ENCODE data around the gene PDPN. TPM values are rescaled to one million over a fixed set of nuclear protein-coding genes. Genes with fewer than 3 reads are reported as not detected.

PDPN gene
- polyA plus RNA-seq (27.5 to 110 TPM (median 29.9 TPM) in 3 replicates), polyA minus RNA-seq (15.7 to 66.3 TPM (median 23.9 TPM) in 3 replicates)
- 42.5 TPM for polyA plus RNA-seq (2011; ENCODE audit: low read depth)
- polyA plus RNA-seq (2011; cell fraction: cytosol; rRNA removed): 79.0 and 96.5 TPM in 2 replicates
- 132 and 134 TPM in 2 replicates for polyA plus RNA-seq (2011; cell fraction: nucleus; rRNA removed)
- 61.7 and 117 TPM in 2 replicates for polyA plus RNA-seq (2012; ENCODE audit: low replicate concordance)
- polyA minus RNA-seq (2011; cell fraction: cytosol; rRNA and poly(A)+ RNA removed): 37.0 TPM
- polyA minus RNA-seq (2011; cell fraction: nucleus; rRNA and poly(A)+ RNA removed): 17.3 and 46.8 TPM in 2 replicates

DNA sequence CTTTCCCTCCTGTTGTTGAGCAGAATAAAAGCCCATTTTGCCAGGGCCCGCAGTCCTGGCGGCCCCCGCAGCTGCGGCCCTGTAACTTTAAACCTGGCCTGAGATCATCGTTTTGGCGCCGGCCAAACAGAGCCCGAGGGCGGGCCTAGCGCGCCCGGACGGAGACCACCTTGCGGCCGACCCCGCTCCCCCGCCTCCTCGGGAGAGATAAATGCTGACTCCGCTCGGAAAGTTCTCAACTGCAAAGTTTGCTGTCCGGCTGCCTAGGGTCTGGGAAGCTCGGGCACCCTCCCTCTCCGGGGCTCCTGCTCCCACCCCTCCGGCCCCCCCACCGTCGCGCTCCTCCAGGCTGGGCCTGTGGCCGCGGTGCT lies at the start of gene PDPN:
Gene PDPN (plus strand): TSS at position 238 of the 371 bp plus-strand sequence. CDS start 202 bp downstream, outside the sequence.
- Histone ChIP-seq H3K4me3 (ENCODE audit: control insufficient read depth in 2 of 3, extremely low read depth in 1 of 3, insufficient read depth in 2 of 3, low read depth in 1 of 3, low read length in 3 of 3) (peak within 1 kb of the TSS; percentile 62 to 79 (median 75)), H3K79me2 (ENCODE audit: control insufficient read depth, insufficient read depth, low read length) (peaks cover 17% of the 10 kb centered on the region), H4K20me1 (ENCODE audit: control insufficient read depth, extremely low read depth, insufficient read depth, low read length) (no peaks in the 10 kb centered on the region), H3K27ac (ENCODE audit: control insufficient read depth, insufficient read depth, low read length) (peak within 1 kb of the TSS; percentile 89), H3K36me3 (ENCODE audit: control insufficient read depth in 2 of 2, extremely low read depth in 1 of 2, insufficient read depth in 2 of 2, low read length in 2 of 2) (no peaks in the 10 kb centered on the region), H3K4me1 (ENCODE audit: control insufficient read depth, extremely low read depth, insufficient read depth, low read length) (peaks cover 51% of the 10 kb centered on the region), H3K27me3 (ENCODE audit: control insufficient read depth, extremely low read depth, insufficient read depth, low read length) (no peaks in the 10 kb centered on the region), H3K4me2 (ENCODE audit: control insufficient read depth, extremely low read depth, insufficient read depth, low read depth, low read length) (peak within 1 kb of the TSS; percentile 86), H3K9me1 (ENCODE audit: control insufficient read depth, extremely low read depth, insufficient read depth, low read length) (peaks cover 2% of the 10 kb centered on the region), H3K9ac (ENCODE audit: control insufficient read depth, extremely low read depth, insufficient read depth, low read length) (peak within 1 kb of the TSS; percentile 89), H3K9me3 (ENCODE audit: control insufficient read depth, low read depth, low read length) (no peaks in the 10 kb centered on the region), H2AFZ (ENCODE audit: control insufficient read depth, low read length) (peak within 1 kb of the TSS; percentile 88)
- TF ChIP-seq, protein P1, sequence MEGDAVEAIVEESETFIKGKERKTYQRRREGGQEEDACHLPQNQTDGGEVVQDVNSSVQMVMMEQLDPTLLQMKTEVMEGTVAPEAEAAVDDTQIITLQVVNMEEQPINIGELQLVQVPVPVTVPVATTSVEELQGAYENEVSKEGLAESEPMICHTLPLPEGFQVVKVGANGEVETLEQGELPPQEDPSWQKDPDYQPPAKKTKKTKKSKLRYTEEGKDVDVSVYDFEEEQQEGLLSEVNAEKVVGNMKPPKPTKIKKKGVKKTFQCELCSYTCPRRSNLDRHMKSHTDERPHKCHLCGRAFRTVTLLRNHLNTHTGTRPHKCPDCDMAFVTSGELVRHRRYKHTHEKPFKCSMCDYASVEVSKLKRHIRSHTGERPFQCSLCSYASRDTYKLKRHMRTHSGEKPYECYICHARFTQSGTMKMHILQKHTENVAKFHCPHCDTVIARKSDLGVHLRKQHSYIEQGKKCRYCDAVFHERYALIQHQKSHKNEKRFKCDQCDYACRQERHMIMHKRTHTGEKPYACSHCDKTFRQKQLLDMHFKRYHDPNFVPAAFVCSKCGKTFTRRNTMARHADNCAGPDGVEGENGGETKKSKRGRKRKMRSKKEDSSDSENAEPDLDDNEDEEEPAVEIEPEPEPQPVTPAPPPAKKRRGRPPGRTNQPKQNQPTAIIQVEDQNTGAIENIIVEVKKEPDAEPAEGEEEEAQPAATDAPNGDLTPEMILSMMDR (optimal IDR thresholded peaks at IDR 0.05 in 1 of 3, IDR thresholded peaks at IDR 0.05 in 1 of 3, conservative IDR thresholded peaks at IDR 0.05 in 1 of 3; ENCODE audit: extremely low read depth in 1 of 3, insufficient read depth in 2 of 3, low read length in 3 of 3): no peak
- no peak for TF ChIP-seq EZH2 (IDR thresholded peaks at IDR 0.05; ENCODE audit: low read length)
- no peak for DNase-seq (ENCODE audit: low read depth, low spot score)
- dilution Hi-C loops (cut with MboI; ENCODE audit: extremely low pct_ligation_motif_present, low sequenced_read_pairs): no loop called here
- no peak for FAIRE-seq

- no peak for TF ChIP-seq EZH2 (IDR thresholded peaks at IDR 0.05; ENCODE audit: low read length)
- TF ChIP-seq, protein P1 (optimal IDR thresholded peaks at IDR 0.05 in 1 of 3, IDR thresholded peaks at IDR 0.05 in 1 of 3, conservative IDR thresholded peaks at IDR 0.05 in 1 of 3; ENCODE audit: extremely low read depth in 1 of 3, insufficient read depth in 2 of 3, low read length in 3 of 3): no peak
- H2AFZ ChIP-seq (ENCODE audit: control insufficient read depth, low read length): no peak overlapping the region
- no peaks in the 10 kb centered on the region for H3K79me2 ChIP-seq (ENCODE audit: control insufficient read depth, insufficient read depth, low read length)
- dilution Hi-C loops (cut with MboI; ENCODE audit: extremely low pct_ligation_motif_present, low sequenced_read_pairs): no loop called here
- H3K4me1 ChIP-seq (ENCODE audit: control insufficient read depth, extremely low read depth, insufficient read depth, low read length): no peaks in the 10 kb centered on the region
- no peaks in the 10 kb centered on the region for H4K20me1 ChIP-seq (ENCODE audit: control insufficient read depth, extremely low read depth, insufficient read depth, low read length)
- DNase-seq (ENCODE audit: low read depth, low spot score) (no peak), FAIRE-seq (no peak)
- no peak overlapping the region for H3K9ac ChIP-seq (ENCODE audit: control insufficient read depth, extremely low read depth, insufficient read depth, low read length)
- no peaks in the 10 kb centered on the region for H3K9me1 ChIP-seq (ENCODE audit: control insufficient read depth, extremely low read depth, insufficient read depth, low read length)
- no peaks in the 10 kb centered on the region for H3K27me3 ChIP-seq (ENCODE audit: control insufficient read depth, extremely low read depth, insufficient read depth, low read length)
- no peaks in the 10 kb centered on the region for H3K36me3 ChIP-seq (ENCODE audit: control insufficient read depth in 2 of 2, extremely low read depth in 1 of 2, insufficient read depth in 2 of 2, low read length in 2 of 2)
- no peaks in the 10 kb centered on the region for H3K9me3 ChIP-seq (ENCODE audit: control insufficient read depth, low read depth, low read length)
- no peak overlapping the region for H3K27ac ChIP-seq (ENCODE audit: control insufficient read depth, insufficient read depth, low read length)
- H3K4me2 ChIP-seq (ENCODE audit: control insufficient read depth, extremely low read depth, insufficient read depth, low read depth, low read length): no peak overlapping the region
- no peak overlapping the region for H3K4me3 ChIP-seq (ENCODE audit: control insufficient read depth in 2 of 3, extremely low read depth in 1 of 3, insufficient read depth in 2 of 3, low read depth in 1 of 3, low read length in 3 of 3)
Observed at GRCh38 chr1:13535227-13535626, 48.4 kb upstream of the PDPN start.

All from keratinocyte (primary cell).